ENCODE measurements around the gene TSPAN9. TPM values are rescaled to one million over a fixed set of nuclear protein-coding genes. Genes with fewer than 3 reads are reported as not detected.

Gene TSPAN9
- total and polyA plus RNA-seq, 2 of the 4 experiments (the other 2 are of a cell fraction): 17.7 to 39.1 TPM

- no peak overlapping the region for H3K4ac ChIP-seq (ENCODE audit: low read depth, low read length)
- ATAC-seq (ENCODE audit: low read depth) (no peak), DNase-seq (no peak)
- H2AFZ ChIP-seq (replicated peaks; ENCODE audit: low read length, poor library complexity): no peak overlapping the region
- H4K91ac ChIP-seq (ENCODE audit: insufficient read depth, low read depth, low read length): no peak overlapping the region
- TF ChIP-seq CHD1 (IDR thresholded peaks at IDR 0.05; ENCODE audit: low read depth, low read length) (no peak), MAFK (IDR thresholded peaks at IDR 0.05; ENCODE audit: low read depth, low read length) (no peak), FOS (IDR thresholded peaks at IDR 0.05; ENCODE audit: low read depth, low read length) (no peak), SMC3 (IDR thresholded peaks at IDR 0.05; ENCODE audit: low read depth, low read length) (no peak), RFX5 (IDR thresholded peaks at IDR 0.05; ENCODE audit: low read depth, low read length) (no peak), BHLHE40 (IDR thresholded peaks at IDR 0.05; ENCODE audit: low read depth, low read length) (no peak), MAZ (IDR thresholded peaks at IDR 0.05; ENCODE audit: borderline replicate concordance, low read depth, low read length) (no peak), CEBPB (IDR thresholded peaks at IDR 0.05; ENCODE audit: low read depth, low read length) (no peak), RCOR1 (IDR thresholded peaks at IDR 0.05; ENCODE audit: insufficient replicate concordance, low read length) (no peak)
- TF ChIP-seq, protein P1, sequence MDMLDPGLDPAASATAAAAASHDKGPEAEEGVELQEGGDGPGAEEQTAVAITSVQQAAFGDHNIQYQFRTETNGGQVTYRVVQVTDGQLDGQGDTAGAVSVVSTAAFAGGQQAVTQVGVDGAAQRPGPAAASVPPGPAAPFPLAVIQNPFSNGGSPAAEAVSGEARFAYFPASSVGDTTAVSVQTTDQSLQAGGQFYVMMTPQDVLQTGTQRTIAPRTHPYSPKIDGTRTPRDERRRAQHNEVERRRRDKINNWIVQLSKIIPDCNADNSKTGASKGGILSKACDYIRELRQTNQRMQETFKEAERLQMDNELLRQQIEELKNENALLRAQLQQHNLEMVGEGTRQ (IDR thresholded peaks at IDR 0.05; ENCODE audit: low read depth, low read length): no peak
- WGBS, 2 experiments (ENCODE audit: extremely low coverage in 2 of 2, insufficient read length in 1 of 2): 93% methylated on average over 8 of the region's 16 CpGs; no CpG with 5 or more reads in 1 of the 2 experiments
- no peaks in the 10 kb centered on the region for H3K9me3 ChIP-seq (ENCODE audit: control insufficient read depth, insufficient read depth, low read length)
- no peak overlapping the region for H2BK20ac ChIP-seq (ENCODE audit: low read depth, low read length)
- H3K18ac ChIP-seq (ENCODE audit: low read depth, low read length): no peak overlapping the region
- H2BK15ac ChIP-seq (ENCODE audit: low read depth, low read length): no peak overlapping the region
- ChIA-PET CTCF (no interaction called here), POLR2A (ENCODE audit: unreplicated experiment) (no interaction called here)
- dilution Hi-C loops (cut with HindIII; ENCODE audit: low sequenced_read_pairs, unreplicated experiment) (no loop called here), in situ Hi-C loops (cut with MboI; ENCODE audit: low sequenced_read_pairs) (loop anchor here (10.0 kb wide), 1 partner anchor 513 kb away; no protein-coding TSS in a partner anchor), intact Hi-C loops (cut with micrococcal nuclease) (no loop called here)
- H3K14ac ChIP-seq (replicated peaks; ENCODE audit: low read depth, low read length): no peak overlapping the region
- H4K20me1 ChIP-seq (ENCODE audit: insufficient read depth, low read length): no peaks in the 10 kb centered on the region
- H3K4me3 ChIP-seq (ENCODE audit: insufficient read depth, low read depth, low read length): no peak overlapping the region
- no peak overlapping the region for H4K5ac ChIP-seq (ENCODE audit: low read depth, low read length)
- H2AK9ac ChIP-seq (replicated peaks; ENCODE audit: low read depth, low read length, poor library complexity): no peak overlapping the region
- no peaks in the 10 kb centered on the region; the same call in 1 of the 2 replicates for H3K27me3 ChIP-seq (ENCODE audit: control insufficient read depth, insufficient read depth, low read length)
- no peak overlapping the region for H3K9ac ChIP-seq (ENCODE audit: low read depth, low read length)
- no peaks in the 10 kb centered on the region for H3K36me3 ChIP-seq (ENCODE audit: control insufficient read depth, insufficient read depth, low read length)
- H4K8ac ChIP-seq (ENCODE audit: low read depth in 2 of 2, low read length in 2 of 2): no peak overlapping the region
- no TSS peak for BruUV-seq (replicated peaks)
- H3K79me1 ChIP-seq (ENCODE audit: low read depth in 1 of 2, low read length in 2 of 2): no peaks in the 10 kb centered on the region
- no peak overlapping the region for H2AK5ac ChIP-seq (ENCODE audit: low read depth, low read length)
- H2BK5ac ChIP-seq (ENCODE audit: low read depth, low read length, poor library complexity, severe bottlenecking): no peak overlapping the region
- no peak overlapping the region for H3K27ac ChIP-seq (ENCODE audit: insufficient read depth, low read length)
- no peak overlapping the region for H3K23ac ChIP-seq (ENCODE audit: low read depth, low read length)
- no peak overlapping the region for H3K56ac ChIP-seq (ENCODE audit: extremely low read depth, insufficient read depth, low read length)
- no peaks in the 10 kb centered on the region for H3K9me1 ChIP-seq (ENCODE audit: insufficient read depth, low read length)
- H2BK120ac ChIP-seq (ENCODE audit: low read depth, low read length): no peak overlapping the region
- H3K4me1 ChIP-seq (ENCODE audit: control insufficient read depth, insufficient read depth, low read length): 0 out of 2 replicates have a peak, but pooled peaks cover 2% of the 10 kb centered on the region
- no peak overlapping the region for H3K4me2 ChIP-seq (ENCODE audit: low read depth, low read length)
These were observed 214.8 kb downstream of the TSPAN9 start for GRCh38 chr12:3291939-3292338.
